Stomach (tissue), 4 donors: ENCODE data around the gene EHMT1.

ENCODE experiments used
- POLR2A ChIP-seq, 4 donors: fragments of 450-650 bp; IDR thresholded peaks; one replicate each; pipeline ENCODE4 v1.6.1; 2016; ENCODE audit warnings: antibody characterized with exemption in 4 of 4, control low read depth in 2 of 4, mild to moderate bottlenecking in 1 of 4, moderate library complexity in 1 of 4
- POLR2AphosphoS5 ChIP-seq, 3 donors: sonication (generic); formaldehyde crosslinking; IDR thresholded peaks; one replicate each; pipeline ENCODE4 v1.6.1; 2016; ENCODE audit warnings: antibody characterized with exemption in 3 of 3
- TF ChIP-seq, protein P1 (sequence below), 7 experiments: fragments of 450-650 bp in 4 of 7; fragments of 200-600 bp in 3 of 7; sonication (generic) in 3 of 7; IDR thresholded peaks; one replicate each; pipeline ENCODE4 v1.5.1; 2016 to 2019; ENCODE audit warnings: antibody characterized with exemption in 7 of 7, control low read depth in 2 of 7, mild to moderate bottlenecking in 1 of 7

DNA sequence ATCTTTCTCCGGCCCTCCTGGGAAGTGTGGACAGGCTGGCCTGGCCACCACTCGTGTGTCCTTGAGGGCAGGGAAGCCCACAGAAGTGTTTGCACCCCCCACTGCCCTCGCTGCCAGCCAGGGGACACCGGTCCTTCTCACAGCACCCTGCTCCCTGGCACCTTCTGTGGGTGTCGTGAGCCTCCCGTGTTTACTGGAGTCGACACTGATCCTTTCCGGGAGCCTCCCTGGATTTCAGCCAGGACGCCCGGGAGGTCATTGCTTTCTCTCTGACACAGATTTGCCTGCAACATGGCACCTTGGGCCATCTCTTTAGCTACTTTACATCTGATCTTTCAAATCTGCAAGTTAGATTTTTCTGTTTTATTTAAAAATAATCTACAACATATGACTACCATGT is 138.3 kb downstream of the EHMT1 start:
- TF ChIP-seq, protein P1, sequence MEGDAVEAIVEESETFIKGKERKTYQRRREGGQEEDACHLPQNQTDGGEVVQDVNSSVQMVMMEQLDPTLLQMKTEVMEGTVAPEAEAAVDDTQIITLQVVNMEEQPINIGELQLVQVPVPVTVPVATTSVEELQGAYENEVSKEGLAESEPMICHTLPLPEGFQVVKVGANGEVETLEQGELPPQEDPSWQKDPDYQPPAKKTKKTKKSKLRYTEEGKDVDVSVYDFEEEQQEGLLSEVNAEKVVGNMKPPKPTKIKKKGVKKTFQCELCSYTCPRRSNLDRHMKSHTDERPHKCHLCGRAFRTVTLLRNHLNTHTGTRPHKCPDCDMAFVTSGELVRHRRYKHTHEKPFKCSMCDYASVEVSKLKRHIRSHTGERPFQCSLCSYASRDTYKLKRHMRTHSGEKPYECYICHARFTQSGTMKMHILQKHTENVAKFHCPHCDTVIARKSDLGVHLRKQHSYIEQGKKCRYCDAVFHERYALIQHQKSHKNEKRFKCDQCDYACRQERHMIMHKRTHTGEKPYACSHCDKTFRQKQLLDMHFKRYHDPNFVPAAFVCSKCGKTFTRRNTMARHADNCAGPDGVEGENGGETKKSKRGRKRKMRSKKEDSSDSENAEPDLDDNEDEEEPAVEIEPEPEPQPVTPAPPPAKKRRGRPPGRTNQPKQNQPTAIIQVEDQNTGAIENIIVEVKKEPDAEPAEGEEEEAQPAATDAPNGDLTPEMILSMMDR (IDR thresholded peaks at IDR 0.05) = no peak
- TF ChIP-seq POLR2A (IDR thresholded peaks at IDR 0.05) (no peak), POLR2AphosphoS5 (IDR thresholded peaks at IDR 0.05) (no peak)
